ENCODE measurements around the gene OR52D1.

DNA sequence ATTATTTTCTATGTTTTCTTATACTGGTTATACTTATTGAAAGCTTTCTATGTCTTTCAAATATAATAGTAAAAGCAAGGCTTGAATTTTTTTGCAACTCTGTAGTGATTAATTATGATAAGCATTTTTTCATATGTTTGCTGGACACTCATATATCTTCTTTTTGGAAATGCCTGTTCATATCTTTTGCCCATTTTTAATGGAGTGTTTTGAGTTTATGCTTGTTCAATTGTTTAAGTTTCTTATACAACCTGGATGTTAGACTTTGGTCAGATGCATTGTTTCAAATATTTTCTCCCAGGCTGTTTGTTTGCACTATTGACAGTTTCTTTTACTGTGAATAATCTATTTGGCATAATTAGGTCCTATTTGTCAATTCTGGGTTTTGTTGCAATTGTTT is 48.0 kb downstream of the OR52D1 start:
- no peak for TF ChIP-seq POLR2A (IDR thresholded peaks at IDR 0.05)
- TF ChIP-seq, protein P1, sequence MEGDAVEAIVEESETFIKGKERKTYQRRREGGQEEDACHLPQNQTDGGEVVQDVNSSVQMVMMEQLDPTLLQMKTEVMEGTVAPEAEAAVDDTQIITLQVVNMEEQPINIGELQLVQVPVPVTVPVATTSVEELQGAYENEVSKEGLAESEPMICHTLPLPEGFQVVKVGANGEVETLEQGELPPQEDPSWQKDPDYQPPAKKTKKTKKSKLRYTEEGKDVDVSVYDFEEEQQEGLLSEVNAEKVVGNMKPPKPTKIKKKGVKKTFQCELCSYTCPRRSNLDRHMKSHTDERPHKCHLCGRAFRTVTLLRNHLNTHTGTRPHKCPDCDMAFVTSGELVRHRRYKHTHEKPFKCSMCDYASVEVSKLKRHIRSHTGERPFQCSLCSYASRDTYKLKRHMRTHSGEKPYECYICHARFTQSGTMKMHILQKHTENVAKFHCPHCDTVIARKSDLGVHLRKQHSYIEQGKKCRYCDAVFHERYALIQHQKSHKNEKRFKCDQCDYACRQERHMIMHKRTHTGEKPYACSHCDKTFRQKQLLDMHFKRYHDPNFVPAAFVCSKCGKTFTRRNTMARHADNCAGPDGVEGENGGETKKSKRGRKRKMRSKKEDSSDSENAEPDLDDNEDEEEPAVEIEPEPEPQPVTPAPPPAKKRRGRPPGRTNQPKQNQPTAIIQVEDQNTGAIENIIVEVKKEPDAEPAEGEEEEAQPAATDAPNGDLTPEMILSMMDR (IDR thresholded peaks at IDR 0.05) = no peak
